MCF 10A (cell line): ENCODE results near the gene L2HGDH. TPM values are rescaled to one million over a fixed set of nuclear protein-coding genes. Genes with fewer than 3 reads are reported as not detected.

Experiments used
- BruUV-seq: library from RNA; stranded (reverse); fragments of 400-500 nt; replicated peaks from 2 replicates; lab custom pipeline; 2021; lab: Mats Ljungman, UMichigan
- CTCF ChIA-PET: fragments of 300-600 bp; sonication (Branson Sonifier 250); formaldehyde crosslinking; extraction: SDS; loops from one replicate; lab custom pipeline; 2021; ENCODE audit warnings: antibody characterized with exemption, inconsistent platforms; lab: Yijun Ruan, JAX
- POLR2A ChIA-PET: fragments of 300-600, 350-650 bp; sonication (Branson Sonifier 250); formaldehyde crosslinking; extraction: SDS; loops from one replicate; lab custom pipeline; 2020; ENCODE audit warnings: antibody characterized with exemption, inconsistent platforms; lab: Yijun Ruan, JAX
- DNase-seq: peaks from one replicate; pipeline ENCODE4 v3.0.0-alpha.2; 2018; ENCODE audit not compliant: unreplicated experiment
- H3K27ac Mint-ChIP-seq: one replicate; pipeline ENCODE4 v1.8.0; 2022; ENCODE audit warnings: mild to moderate bottlenecking, low read depth, mixed read lengths; ENCODE audit not compliant: unreplicated experiment
- H3K27me3 Mint-ChIP-seq: one replicate; pipeline ENCODE4 v1.8.0; 2022; ENCODE audit warnings: mixed read lengths; ENCODE audit not compliant: insufficient read depth, unreplicated experiment
- H3K36me3 Mint-ChIP-seq: one replicate; pipeline ENCODE4 v1.8.0; 2022; ENCODE audit warnings: mild to moderate bottlenecking, moderate library complexity, mixed read lengths; ENCODE audit not compliant: insufficient read depth, unreplicated experiment
- H3K4me1 Mint-ChIP-seq: one replicate; pipeline ENCODE4 v1.8.0; 2022; ENCODE audit warnings: mixed read lengths; ENCODE audit not compliant: insufficient read depth, unreplicated experiment
- H3K4me3 Mint-ChIP-seq: one replicate; pipeline ENCODE4 v1.8.0; 2022; ENCODE audit warnings: mild to moderate bottlenecking, moderate library complexity, mixed read lengths; ENCODE audit not compliant: unreplicated experiment
- H3K9me3 Mint-ChIP-seq: one replicate; pipeline ENCODE4 v1.8.0; 2022; ENCODE audit warnings: mixed read lengths; ENCODE audit not compliant: unreplicated experiment
- CTCF ChIP-seq: fragments of 200-600 bp; IDR thresholded peaks from one replicate; pipeline ENCODE4 v1.8.0; 2022; ENCODE audit warnings: antibody characterized with exemption, mild to moderate bottlenecking; ENCODE audit not compliant: unreplicated experiment
- intact Hi-C: fragments of 100-400 bp; cut with micrococcal nuclease; formaldehyde crosslinking; loops from 2 replicates; pipeline ENCODE4 v1.14.1; 2022
- total RNA-seq: library from RNA; stranded (reverse); gene quantifications from 2 replicates; pipeline ENCODE4 v1.2.3, GENCODE V29; 2022

The L2HGDH gene
- total RNA-seq, 1 experiment from 2014 or later: 7.9 TPM

GRCh38 chr14:50270932-50271331 lies 41.1 kb downstream of the L2HGDH start:
- BruUV-seq: no TSS peak

GRCh38 chr14:50265029-50265428 lies 47.0 kb downstream of the L2HGDH start:
- ChIA-PET CTCF (no interaction called here), POLR2A (interaction anchor here (0.6 kb wide), 2 partner anchors 479 to 485 kb away, joined by 3 read pairs; no protein-coding TSS in a partner anchor)
- no peak for TF ChIP-seq CTCF
- Mint-ChIP-seq H3K4me1 (no peaks in the 10 kb centered on the region), H3K4me3 (no peak overlapping the region), H3K9me3 (no peaks in the 10 kb centered on the region), H3K27me3 (no peaks in the 10 kb centered on the region), H3K36me3 (no peaks in the 10 kb centered on the region), H3K27ac (no peak overlapping the region)
- no TSS peak for BruUV-seq
- intact Hi-C loops: no loop called here
- DNase-seq: no peak

More at GRCh38 chr14:50270932-50271331, 41.1 kb downstream of the L2HGDH start:
- ChIA-PET CTCF (interaction anchor here (2.0 kb wide), 1 partner anchor 11 kb away, joined by 8 read pairs; no protein-coding TSS in a partner anchor), POLR2A (no interaction called here)
- Mint-ChIP-seq H3K4me3 (no peak overlapping the region), H3K4me1 (no peaks in the 10 kb centered on the region), H3K27ac (no peak overlapping the region), H3K36me3 (no peaks in the 10 kb centered on the region), H3K9me3 (no peaks in the 10 kb centered on the region), H3K27me3 (no peaks in the 10 kb centered on the region)
- intact Hi-C loops: no loop called here
- no peak for TF ChIP-seq CTCF
- DNase-seq: no peak

GRCh38 chr14:50263321-50263720 lies 48.7 kb downstream of the L2HGDH start:
- no peaks in the 10 kb centered on the region for H3K9me3 Mint-ChIP-seq
- no peak overlapping the region for H3K4me3 Mint-ChIP-seq
- no TSS peak for BruUV-seq
- H3K27ac Mint-ChIP-seq: no peak overlapping the region
- POLR2A ChIA-PET: no interaction called here
- H3K27me3 Mint-ChIP-seq: no peaks in the 10 kb centered on the region
- no peaks in the 10 kb centered on the region for H3K36me3 Mint-ChIP-seq
- DNase-seq: no peak
- TF ChIP-seq CTCF: no peak
- intact Hi-C loops: no loop called here
- CTCF ChIA-PET: no interaction called here
- no peaks in the 10 kb centered on the region for H3K4me1 Mint-ChIP-seq

- DNase-seq: no peak
- Mint-ChIP-seq H3K36me3 (no peaks in the 10 kb centered on the region), H3K9me3 (no peaks in the 10 kb centered on the region), H3K27me3 (no peaks in the 10 kb centered on the region), H3K4me3 (no peak overlapping the region), H3K27ac (no peak overlapping the region), H3K4me1 (no peaks in the 10 kb centered on the region)
- CTCF ChIA-PET: interaction anchor here (0.7 kb wide), 1 partner anchor 169 kb away, joined by 4 read pairs; no protein-coding TSS in a partner anchor
- POLR2A ChIA-PET: no interaction called here
- TF ChIP-seq CTCF: no peak
- no TSS peak for BruUV-seq
- intact Hi-C loops: no loop called here
Observed at GRCh38 chr14:50262865-50263264, 49.2 kb downstream of the L2HGDH start.
